GM21529 (cell line): Measurements from ENCODE around the gene LBHD2.

Experiments
- ATAC-seq: cut with Tn5 transposase; IDR thresholded peaks from one replicate; pipeline ENCODE4 v1.9.1; 2021; ENCODE audit not compliant: unreplicated experiment

Gene LBHD2

DNA sequence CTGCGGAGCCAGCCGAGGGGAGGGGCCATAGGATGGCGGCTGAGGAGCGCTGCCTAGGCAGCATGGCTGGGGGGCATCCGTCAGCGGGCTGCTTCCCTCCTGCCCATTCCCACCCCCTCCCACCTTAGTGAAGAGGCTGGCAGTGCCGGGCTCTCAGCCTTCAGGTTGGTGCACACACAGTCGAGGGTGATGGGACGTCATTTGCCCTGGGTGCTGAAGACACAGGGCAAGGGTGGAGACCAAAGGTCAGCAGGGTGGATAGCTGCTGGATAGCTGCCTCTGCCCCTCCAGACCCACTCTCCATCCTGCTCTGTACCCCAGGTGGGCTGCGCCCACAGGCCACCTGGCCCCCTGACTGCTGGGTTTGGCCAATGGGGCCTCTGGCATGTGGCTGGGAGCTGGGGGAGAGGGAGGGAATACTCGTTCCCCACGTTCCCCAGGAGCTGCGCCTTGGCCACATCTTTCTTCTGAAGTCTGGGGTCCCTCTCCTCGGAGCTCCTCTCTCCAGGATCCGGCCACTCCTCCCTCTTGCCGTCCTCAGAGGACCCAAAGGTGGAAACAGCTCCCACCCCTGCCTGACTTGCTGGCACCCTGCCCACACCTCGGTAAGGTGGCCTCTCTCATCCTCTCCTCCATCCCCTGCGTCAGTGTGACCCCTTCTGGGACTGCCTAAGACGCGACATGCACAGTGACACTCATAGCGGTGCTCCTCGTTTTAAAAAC lies 15.5 kb upstream of the LBHD2 start:
- ATAC-seq = no peak

DNA sequence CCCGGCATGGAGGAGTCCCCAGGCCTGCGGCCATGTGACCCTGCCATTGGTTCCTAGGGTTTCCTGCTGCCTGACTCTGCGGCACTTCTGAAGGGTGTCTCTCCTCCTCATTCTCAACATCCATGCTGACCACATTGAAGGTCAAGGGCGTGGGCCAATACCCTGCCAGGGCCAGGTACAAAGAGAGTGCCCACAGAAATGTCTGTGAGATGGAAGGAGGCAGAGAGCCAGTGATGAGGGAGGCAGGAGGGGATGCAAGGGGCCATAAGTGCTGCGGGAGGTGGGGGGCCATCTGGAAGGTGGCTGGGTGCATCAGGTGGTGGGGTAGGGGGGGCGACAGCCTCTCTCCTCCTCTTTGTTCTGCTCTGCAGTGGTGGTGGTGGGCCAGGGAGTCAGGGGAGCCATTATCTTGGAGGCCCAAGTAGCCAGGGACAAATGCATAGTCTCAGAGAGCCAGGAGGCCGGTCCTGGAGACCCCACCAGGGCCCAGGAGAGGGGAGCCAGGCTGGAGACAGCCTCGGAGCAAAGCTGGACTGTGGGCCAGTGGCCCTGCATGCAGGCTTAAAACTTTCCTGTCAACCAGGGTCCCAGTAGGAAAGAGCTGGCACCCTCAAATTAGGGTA lies 13.6 kb upstream of the LBHD2 start:
- no peak for ATAC-seq

DNA sequence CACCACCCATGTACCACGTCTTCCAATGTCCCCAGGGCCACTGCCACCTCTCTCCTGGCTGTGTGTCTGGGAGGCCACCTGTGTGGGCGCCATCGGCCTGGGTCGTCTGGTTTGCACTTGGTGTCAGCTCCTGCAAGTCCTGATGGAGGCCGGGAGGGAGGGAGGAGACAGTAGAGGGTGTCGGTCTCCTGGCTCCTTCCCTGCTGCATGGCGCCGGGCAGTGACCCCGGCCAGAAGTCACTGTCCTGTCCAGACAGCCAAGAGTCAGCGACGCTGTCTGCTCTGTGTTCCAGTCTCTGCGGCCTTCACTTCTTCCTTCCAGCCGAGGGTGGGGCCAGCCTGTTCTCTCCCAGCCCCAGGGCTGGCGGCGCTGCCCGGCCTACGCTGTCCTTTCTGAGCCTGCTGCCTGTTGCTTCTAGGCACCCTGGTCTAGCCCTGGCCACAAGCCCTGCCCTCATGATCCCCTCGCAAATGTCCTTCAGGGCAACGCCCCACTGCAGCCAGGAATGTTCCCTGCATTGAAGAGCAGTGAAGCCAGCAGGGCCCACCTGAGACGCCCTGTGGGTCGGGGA lies 13.0 kb upstream of the LBHD2 start:
- ATAC-seq = no peak

DNA sequence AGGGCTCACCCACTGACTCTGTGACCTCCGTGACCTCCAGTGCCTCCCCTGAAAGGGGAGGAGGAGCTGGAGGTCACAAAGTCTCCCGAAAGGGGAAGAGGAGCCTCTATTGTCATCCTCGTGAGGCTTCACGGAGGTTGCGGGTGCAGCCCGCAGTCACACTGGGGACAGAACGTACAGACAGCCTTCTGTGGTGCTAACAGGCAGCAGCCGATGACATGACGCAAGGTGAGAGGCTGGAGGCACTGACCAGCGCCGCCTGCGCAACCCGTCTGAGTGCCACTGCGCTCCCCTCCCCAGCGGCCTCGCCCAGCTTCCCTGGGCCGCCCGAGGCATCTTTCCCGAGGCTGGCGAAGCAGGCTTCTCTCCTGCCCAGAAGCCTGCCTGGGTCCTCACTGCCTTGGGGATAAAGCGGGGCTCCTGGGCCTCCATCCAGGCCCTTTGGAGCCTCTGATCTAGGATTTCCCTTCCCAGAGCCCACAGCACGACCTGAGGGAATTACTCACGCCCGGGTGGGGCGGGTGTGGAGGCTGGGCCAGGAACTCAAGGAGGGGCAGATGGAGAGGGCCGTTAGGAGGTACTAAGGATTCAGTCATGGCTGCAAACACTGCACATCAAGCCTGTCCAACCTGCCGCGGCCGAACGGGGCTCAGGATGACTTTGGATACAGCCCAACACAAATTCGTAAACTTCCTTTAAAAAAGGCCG lies 12.3 kb upstream of the LBHD2 start:
- ATAC-seq = no peak

DNA sequence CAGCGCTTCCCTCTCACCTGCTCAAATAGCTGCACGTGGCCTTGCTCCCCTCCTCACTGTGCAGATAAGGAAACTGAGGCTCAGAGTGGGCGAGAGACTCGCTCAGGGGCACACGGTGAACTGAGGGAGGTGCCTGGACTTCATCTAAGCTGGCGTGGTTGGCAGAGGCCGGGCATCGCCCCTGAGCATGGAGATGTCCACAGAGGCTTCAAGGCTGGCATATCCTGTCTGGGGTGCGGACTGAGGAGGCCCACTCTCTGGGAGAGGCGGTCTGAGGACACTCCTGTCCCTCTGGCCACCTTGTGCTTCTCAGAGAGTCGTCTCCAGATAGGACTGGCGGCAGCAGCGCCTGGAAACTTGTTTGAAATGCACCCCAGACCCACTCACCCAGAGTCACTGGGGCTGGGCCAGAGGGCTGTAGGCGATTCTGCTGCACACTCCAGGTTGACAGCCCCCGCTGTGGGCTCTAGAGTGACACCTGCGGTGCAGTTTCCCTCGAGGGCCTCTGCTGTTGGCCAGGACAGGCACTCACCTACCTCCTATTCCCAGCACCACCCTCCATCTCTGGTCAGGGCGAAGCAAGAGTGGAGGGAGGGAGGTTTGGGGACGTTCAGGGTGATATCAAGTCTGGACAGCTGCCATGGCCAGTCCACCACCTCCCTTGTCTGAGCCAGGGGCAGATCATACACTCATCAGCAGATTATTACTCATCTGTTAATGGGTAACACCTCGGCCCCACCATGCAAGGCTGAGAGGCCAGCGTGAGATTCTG lies 11.2 kb upstream of the LBHD2 start:
- ATAC-seq = no peak

DNA sequence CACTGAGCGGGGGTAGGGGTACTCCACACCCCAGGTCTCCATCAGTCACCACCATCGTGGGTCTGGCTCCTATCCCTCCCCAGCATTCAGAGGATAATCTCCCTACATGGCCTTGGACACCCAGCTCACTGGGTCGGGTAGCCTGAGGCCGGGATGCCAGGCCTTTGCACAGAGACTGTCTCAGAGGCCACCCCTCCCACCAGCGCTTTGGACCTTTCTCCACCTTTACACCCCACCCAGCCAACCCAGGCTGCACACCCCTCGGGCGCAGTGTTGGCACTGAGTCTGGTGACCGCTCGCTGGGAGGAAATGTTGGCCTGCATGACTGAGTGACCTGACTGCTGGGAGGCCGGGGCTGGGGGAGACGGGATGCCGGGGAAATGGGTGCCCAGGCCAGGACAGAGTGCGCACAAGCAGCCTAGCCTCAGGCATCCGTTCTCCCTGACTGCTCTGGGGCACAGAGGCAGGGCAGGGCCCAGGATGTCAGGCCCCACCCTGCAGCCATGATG lies 10.6 kb upstream of the LBHD2 start:
- no peak for ATAC-seq

DNA sequence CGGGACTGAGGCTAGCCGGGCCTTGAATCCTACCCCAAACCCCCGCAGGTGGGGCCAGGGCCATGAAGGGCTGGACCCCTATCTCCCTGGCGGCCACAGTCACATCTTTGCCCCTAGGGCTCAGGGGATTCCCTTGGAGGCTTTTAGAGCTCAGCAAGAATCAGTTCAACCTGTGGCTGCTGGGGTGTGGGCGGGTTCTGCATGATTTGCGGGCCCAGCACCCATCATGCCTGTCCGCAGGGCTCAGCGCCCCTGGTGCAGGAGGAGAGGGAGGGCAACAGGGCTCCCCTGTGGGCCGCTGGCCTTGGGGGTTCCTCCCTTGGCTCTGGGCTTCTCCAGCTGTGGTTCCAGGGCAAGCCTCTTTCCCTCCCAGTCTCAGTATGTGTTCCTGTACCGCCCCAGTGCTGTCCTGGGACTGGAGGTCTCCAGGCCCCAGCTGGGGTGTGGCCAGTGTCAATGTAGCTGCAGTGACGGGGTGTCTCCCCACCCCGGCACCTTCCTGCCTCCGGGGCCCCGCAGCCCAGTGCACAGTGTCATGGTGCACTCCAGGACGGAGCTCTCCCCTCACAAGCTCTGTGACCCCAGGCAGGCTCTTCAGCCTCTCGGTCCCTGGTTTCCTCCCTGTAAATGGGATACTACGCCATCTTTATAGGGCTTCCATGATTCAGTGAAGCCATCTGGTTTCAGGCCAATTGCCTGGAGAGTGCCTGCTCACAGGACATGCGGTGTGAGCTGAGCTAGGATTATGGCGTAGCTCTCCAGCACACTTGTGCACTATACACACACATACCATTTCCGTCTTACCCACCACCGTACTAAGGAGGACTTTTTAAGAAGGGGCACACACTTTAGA lies 9.9 kb upstream of the LBHD2 start:
- no peak for ATAC-seq

DNA sequence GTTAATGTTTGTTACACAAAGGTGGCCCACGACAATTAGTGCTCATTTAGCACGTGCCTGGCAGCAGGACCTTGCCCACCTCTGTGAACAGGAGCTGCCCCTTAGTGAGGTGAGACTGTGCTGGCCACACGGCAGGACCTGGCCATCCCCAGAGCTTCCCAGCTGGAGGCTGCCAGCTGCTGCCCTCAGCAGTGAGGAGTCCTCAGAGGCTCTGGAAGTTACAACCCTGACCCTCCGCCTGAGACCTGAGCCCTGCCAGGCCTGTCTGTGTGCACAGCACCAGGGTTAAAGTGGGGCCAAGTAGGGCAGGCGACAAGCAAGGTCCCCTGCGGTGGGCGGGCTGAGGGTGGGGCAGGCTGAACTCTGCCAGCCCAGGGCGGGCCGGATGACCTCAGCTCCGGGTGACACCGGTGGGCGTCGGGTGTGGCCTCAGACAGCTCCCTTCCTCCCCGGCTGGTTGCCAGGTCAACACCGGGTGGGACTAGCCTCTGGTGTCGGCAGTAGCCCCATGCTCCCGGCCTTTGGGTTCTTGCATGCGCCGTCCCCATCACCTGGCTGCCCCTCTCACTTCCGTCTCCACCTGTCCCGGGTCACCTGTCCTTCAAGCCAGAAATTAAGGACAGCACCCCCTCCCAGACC lies 9.2 kb upstream of the LBHD2 start:
- ATAC-seq = no peak

DNA sequence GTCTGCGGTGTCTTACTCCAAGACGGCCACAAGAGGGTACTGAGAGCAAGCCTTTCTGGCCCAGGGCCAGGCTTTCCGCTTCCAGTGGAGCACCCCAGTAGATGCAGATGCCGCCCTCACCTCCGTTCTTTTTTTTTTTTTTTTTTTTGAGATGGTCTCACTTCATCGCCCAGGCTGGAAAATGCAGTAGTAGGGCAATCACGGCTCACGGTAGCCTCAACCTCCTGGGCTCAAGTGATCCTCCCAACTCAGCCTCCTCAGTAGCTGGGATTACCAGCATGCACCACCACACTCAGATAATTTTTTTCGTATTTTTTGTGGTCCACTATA lies 5.6 kb upstream of the LBHD2 start:
- ATAC-seq = peak; percentile 46

DNA sequence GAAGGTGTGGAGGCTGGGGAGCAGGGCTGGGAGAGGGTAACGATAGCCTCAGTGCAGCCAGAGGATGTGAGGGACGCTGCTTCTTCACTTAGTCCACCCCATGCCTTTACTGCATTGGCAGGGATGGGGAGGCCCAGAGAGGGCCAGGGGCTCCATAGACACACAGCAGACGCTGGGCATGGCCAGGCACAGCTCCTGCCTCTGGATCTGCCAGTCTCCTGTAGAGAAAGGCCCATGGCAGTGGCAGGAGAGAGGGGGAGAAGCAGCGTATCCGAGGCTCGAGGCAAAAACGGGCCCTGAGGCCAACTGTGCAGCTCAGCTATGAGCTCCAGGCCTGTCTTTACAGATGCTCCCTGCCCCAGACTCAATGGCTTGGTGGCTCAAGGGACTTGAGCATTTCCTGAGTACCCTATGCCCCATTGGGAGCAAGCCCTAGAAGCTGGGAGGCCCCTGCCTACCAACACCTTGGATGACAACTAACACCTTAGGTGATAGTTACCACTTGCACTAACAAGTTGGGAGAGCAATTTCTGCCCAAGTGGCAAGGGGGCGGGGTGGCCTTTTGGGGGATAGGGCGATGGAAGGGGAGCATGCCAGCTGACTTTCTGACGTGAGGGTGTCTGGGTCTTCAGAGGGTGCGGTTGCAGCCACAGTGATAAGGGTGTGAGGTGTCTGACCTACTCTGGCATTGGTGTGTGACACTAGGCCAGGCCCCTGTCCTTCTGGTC lies 5.0 kb upstream of the LBHD2 start:
- ATAC-seq = no peak

DNA sequence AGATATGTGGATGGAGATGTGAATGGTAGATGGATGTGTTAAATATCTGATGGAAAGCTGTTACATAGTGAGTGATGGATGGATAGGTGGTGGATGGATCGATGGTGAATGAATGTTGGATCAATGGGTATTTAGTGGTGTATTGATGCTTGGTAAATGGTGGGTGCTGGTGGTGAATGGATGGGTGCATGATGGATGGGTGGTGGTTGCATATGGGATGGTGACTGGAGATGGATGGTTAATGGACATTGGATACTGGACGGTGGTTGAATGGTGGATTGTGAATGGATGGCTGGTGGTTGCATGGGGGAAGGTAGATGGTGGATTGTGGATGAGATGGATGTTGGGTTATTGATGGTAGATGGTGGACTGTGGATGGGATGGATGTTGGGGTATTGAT lies 2.1 kb upstream of the LBHD2 start:
- ATAC-seq = no peak

DNA sequence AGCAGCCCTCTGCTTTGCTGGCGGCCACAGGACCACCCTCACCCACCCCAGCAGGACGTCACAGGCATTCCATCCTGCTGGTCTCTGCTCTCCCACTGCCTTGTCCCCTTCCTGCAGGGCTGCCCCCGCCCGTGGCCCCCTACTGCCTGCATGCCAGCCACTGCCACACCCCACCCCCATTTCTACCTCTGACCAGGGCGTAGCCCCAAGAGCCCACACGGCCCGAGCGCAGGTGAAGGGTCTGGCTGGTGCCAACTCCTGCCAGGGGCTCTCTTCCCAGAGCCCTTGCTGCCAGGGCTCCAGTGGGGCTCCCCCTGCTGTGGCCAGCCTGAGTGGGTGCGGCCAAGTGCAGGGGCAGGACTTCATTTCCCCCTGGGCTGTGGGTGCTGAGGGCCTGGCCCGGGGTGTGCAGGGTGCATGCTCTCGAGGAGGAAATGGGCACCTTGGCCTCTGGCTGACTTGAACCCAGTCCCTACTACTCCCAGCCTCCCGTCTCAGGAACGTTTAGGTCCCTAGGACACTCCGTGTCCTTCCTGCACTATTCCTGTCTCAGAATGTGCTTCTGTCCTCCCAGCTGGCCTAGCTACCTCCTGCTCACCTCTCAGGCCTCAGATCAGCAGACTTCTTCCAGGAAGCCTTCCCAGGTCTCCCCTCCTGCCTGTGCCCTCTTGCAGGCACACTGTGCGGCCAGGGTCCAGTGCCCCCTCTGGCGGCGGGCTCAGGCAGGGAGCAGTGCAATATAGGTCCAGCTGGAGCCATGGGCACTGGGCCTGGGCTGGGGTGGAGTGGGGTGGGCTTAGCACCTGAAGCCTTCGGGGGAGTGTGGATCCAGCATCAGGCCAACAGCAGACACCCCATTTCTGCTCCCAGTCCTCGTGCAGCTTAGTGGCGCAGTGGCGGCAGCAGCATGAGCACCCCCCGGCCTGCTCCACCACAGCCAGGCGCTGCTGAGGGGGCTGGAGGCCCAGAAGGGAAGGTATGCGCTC lies 1.4 kb downstream of the LBHD2 start:
- ATAC-seq = no peak

DNA sequence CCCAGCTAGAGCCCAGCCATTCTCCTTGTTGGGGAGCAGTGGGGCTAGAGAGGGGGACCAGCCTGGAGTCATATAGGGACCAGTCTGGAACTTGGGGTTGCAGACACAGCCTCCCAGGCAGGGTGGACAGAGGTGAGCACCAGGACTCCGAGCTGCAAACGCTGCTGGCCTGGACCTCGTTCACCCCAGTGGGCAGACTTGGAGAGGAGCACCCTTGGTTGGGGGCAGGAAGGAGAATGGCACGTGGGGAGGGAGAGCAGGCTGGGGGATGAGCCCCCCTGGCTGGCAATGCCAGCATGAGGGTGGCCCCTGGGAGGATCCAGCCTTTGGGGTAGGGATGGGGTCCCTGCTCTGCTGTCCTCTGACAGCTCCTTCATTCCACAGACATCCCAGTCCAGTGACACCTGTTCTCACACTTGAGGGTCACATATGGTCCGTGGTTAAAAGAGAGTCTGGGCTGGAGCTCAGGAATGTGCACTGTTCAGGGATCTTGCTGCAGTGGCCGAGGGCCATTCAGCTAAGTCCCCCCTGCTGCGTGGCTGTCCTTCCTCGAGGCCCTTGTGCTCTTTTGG lies 2.8 kb downstream of the LBHD2 start:
- ATAC-seq = no peak

DNA sequence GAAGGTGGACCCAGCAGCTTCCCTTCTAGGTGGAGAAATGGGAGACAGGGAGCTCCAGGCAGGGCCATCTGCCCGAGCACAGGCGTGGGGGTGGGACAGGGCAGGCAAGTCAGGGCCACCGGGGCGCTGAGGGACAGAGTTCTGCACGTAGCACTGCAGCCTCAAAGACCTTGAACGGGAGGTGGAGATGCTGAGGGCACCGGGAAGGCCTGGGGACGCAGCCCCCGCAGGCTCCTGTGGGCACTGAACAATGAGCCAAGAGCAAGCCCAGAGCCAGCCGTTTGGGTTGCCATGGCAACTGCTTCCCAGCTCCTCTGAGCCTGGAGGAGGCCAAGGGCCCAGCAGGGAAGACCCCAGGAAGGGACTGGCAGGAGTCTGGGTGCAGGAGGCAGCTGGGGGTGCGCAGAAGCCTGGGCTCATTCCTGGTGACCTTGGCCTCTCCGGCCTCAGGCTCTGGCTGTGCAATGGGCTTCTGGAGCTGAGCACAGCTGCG lies 3.4 kb downstream of the LBHD2 start:
- ATAC-seq = no peak

DNA sequence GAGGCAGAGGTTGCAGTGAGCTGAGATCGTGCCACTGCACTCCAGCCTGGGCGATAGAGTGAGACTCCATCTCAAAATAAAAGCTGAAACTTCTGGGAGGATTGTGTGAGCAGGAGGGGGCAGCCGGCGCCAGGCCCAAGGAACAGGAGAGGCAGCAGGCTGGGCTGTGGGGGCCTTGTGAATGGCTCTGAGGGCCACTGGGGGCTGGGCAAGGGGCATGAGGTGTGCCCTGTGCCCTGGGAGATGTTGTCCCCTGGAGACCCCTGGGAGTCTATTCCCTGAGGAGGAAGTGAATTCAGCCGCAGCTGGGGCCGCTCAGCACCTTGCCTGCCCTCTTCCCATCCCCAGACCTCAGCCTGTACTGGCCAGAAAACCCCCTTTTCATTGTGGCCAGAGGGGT lies 4.9 kb downstream of the LBHD2 start:
- ATAC-seq = no peak

DNA sequence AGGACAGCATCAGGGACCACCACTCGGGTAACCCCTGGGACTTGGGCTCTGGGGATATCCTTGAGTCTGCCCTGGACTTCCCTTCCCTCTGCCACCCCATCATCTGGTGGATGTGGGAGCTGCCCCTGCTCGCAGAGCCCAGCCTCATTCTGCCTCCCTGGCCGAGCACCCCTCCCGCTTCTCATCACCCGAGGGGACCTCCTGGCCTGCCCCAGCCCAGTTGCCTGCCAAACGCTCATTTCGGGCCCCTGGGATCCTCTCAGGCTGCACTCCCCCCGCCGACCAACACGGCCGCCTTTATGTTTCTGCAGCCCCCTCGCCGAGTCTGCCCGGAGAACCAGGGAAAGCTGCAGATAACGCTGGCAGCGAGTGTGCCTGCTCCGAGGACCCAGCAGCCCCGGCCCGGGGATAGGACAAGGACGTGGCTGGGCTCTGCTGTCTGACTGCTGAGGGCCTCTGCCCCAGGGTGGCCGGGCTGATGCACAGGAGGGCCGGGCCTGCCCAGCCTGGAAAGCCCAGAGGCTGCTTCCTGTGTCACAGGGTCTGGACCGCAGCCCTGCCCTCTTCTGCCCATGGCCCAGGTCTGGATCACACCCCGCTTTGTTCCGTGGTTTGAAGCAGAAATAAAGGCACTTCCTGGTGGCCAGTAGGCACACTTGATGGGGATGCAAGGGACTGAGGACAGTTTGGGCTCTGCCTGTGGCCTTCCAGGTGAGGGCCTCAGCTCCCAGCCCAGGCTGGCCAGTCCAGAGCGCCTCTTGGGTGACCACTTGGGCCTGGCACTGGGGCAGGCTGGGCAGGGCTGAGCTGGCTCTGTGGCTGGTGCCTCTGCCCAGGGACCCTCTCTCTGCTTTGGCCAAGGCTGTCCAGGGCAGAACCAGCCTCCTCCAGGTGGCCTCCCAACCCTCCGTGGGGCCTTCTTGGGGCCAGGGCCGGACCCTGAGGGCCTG lies 5.7 kb downstream of the LBHD2 start:
- ATAC-seq = no peak
